ENCODE measurements around the gene RALGAPA1.

The RALGAPA1 gene

DNA sequence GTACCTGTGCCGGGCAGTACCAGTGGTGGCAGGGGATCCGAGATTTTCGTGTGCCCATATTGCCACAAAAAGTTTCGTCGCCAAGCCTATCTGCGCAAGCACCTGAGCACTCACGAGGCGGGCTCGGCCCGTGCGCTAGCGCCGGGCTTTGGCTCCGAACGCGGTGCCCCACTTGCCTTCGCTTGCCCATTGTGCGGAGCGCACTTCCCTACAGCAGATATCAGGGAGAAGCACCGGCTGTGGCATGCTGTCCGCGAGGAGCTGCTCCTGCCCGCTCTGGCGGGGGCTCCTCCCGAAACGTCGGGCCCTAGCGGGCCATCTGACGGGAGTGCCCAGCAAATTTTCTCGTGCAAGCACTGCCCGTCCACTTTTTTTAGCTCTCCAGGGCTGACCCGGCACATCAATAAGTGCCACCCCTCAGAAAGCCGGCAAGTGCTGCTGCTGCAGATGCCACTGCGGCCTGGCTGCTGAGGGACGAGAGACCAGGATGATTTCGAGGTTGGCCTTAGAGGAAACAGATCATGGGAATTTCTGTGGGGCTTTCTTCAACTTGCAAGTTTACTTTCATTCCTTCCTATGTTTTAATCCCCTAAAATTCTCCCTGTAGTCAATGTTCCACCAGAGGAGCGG, 273.5 kb downstream of the RALGAPA1 start:
- no peak for DNase-seq (ENCODE audit: low spot score)

DNA sequence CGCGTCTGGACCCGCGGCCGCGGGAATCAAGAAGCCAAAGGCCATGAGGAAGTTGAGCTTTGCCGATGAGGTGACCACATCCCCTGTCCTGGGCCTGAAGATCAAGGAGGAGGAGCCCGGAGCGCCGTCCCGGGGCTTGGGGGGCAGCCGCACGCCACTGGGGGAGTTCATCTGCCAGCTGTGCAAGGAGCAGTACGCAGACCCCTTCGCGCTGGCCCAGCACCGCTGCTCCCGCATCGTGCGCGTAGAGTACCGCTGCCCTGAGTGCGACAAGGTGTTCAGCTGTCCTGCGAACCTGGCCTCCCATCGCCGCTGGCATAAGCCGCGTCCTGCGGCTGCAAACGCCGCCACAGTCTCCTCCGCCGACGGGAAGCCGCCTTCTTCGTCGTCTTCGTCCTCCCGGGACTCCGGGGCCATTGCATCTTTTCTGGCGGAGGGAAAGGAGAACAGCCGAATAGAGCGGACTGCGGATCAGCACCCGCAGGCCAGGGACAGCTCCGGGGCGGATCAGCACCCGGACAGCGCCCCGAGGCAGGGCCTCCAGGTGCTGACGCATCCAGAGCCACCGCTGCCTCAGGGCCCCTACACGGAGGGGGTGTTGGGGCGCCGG, 274.1 kb downstream of the RALGAPA1 start:
- peak; percentile 34 for DNase-seq (ENCODE audit: low spot score)

DNA sequence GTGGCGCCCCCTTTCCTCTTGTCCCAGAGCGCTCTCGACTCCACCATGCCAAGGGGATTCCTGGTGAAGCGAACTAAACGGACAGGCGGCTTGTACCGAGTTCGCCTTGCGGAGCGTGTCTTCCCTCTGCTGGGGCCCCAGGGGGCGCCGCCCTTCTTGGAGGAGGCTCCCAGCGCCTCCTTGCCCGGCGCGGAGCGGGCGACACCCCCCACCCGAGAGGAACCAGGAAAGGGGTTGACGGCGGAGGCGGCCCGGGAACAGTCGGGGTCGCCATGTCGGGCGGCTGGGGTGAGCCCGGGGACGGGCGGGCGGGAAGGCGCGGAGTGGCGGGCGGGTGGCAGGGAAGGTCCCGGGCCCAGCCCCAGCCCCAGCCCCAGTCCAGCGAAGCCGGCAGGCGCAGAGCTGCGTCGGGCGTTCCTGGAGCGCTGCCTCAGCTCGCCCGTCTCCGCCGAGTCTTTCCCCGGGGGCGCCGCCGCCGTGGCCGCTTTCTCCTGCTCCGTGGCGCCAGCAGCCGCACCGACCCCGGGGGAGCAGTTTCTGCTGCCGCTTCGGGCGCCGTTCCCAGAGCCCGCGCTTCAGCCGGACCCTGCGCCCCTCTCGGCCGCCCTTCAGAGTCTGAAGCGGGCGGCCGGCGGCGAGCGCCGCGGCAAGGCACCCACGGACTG, 274.8 kb downstream of the RALGAPA1 start:
- no peak for DNase-seq (ENCODE audit: low spot score)

DNA sequence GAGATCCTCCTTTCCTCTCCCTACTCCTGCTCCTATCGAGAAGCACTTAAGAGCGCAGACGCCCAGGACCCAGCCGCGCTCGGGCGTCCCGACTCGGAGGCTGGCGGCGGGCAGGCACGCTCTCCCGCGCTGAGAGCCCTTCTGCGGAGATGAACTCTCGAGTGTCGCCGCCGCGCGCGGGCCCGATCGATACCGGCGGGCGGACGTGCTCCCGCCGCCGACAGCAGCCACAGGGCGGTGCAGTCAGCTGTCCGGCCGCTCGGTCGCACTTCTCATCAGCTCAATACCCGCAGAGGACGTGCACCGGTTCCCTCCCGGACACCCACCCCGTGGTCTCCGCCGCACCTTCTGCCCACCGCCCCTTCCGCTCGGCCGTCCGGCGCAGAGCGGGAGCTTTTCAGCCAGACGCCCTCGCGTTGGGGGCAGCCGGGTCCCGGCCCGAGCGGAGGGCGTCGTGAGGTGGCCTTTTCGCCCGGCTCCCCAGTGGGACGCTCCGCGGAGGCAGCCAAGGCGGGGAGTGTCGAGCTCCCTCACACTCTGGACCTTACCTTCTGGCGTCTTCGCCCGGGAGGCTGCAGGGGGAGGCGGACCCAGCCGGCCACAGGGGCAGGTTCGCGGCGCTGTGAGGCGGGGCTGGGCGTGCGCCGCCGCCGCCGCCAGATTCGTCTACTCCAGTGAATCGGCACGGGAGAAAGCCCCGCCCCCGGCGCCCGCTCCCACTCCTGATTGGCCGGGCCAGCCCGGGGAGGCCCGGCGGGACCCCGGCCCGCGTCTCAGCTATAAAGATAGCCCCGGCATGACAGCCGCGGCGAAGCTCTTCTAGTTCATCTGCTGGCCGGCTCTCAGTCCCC, 275.5 kb downstream of the RALGAPA1 start, which contains the start of gene INSM2:
TSS of gene INSM2 (plus strand) at position 808 of the 851 bp plus-strand sequence. CDS start 89 bp downstream, outside the sequence.
- peak; percentile 65 for DNase-seq (ENCODE audit: low spot score)

DNA sequence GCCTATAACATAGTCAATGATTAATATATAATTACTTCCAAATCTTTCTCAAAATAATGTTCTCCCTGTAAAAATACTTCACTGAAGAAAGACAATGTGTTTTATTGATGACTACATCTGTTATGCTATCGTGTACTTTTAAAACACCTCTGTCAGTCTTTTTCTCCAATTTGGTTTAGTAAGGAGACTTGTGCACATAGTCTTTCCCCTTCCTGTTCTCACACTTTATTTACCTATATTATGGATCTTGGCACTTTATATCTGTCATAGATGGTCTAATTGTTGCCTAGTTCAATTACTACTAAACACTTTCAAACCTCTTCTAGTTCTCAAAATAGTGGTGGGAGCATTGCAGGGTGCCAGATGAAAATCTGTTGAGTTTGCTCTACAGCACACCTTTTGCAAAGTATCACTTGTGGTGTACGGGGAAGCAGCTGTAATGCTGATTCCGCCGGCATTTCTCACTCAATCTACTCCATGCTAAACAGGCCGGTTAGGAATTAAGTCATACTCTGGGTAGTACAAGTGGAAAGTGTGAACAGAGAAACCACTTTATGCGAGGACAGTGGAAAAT, 276.2 kb downstream of the RALGAPA1 start:
- DNase-seq (ENCODE audit: low spot score) = no peak

DNA sequence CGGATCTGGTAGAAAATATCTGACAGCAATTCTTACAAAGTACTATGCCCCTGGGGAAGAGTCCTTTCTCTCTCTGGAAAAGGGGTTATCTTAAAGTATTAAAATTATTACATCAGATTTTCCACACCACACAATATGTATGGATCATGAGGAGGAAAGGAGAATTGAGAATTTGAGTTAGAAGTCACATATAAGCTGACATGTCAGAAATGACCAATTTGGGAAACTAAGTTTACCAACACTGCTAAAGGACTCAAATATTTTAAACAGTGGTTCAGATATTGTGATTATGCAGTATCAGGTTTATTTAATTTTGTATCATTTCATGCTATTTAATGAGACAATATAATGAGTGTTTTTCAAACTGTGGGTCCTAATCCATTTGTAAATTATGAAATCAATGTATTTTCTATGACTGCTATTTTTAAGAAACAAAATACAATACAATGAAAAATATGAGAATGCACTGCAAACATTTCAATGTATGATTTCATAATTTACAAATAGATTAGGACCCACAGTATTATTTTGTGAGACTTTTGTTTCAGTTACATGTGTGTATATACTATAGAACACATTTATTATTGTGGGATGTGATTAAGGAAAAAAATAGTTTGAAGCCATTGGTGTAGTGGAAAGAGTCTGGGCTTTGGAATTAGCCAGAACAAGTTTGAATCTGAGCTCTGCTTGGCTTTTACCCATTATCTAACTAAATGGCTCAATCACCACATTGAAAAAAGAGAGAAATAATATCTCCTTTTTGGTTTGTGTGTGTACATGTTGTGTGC, 276.9 kb downstream of the RALGAPA1 start:
- no peak for DNase-seq (ENCODE audit: low spot score)

DNA sequence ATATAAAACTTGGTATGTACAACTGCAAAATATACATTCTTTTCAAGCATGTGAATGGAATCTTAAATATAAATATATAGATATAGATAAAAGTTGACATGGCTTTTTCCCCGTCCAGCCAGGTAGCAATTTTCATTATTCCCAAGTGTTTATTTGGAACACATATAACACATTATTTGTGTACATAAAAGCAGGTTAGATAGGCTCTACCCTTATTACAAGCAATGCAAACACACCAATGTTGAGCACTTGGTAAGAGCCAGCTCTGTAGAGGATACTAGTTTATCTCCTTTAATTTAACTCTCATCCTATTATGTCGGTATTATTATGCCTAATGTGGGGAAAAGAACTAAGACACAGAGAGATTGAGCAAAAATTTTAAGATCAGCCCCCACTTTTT, 282.1 kb downstream of the RALGAPA1 start:
- DNase-seq (ENCODE audit: low spot score) = no peak

DNA sequence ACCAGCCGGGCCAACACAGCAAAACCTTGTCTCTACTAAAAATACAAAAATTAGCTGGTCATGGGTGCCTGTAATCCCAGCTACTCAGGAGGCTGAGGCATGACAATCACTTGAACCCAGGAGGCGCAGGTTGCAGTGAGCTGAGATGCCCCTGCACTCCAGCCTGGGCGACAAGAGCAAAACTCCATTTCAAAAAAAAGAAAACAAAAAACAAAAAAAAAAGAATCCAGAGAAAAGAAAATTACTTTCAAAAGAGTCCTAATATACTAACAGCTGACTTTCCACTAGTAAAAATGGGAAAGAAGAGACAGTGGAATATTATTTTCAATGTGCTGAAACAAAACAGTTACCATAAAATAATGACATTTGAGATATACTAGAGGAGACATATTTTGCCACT, 283.4 kb downstream of the RALGAPA1 start:
- DNase-seq (ENCODE audit: low spot score) = no peak

DNA sequence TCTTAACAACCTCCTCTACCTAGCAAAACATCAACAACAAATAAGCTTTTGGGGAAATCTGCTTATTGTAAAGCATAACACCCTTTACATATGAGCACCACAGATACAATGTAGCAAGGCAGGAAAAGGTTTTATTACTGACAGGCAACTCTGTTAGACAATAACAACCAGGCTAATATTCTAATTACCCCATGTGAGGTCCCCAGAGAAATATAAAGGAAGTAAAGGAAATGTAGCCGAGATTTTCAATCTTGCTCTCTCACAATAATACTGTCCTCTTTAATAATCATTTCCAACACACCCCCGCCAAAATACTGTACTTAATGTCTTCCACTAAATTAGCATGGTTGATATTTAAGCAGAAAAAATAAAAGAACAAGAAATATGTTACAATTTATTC, 289.1 kb downstream of the RALGAPA1 start:
- no peak for DNase-seq (ENCODE audit: low spot score)

DNA sequence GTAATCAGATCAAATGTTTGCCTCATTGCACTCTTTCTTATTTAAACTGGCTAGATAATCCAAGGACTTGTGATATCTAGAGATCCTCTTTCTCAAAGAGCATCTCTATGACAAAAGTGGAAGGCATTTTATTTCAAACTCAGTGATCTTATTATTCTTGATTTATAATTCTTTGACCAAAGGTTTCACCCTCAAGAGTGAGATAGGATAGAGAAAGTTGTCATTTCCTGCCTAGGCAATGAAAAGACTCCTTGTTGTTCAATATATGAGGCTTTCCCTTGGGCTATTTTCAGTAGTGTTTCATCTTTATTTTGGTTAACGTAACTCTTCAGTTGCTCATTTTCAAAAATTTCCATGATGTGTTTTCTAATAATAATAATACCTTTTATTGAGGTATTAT, 293.2 kb downstream of the RALGAPA1 start:
- DNase-seq (ENCODE audit: low spot score) = no peak

DNA sequence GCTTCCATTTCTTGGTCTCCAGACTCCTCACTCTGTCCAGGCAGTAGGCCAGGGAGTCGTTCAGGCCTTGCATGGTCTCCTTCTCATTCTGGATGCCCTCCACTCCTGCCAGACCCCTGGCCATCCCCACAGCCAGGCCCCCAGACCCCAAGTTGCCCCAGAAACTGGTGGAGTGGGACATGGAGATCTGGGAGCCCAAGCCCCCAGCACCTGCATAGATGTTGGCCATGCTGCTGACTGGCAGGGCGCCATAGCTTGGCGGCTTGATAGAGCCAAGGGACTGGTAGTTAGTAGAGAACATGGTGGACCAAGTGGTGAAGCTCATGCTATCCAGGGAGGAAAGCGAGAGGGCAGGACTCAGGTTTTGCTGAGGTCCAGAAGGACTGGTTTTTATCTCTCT, 296.3 kb downstream of the RALGAPA1 start:
- DNase-seq (ENCODE audit: low spot score) = no peak

DNA sequence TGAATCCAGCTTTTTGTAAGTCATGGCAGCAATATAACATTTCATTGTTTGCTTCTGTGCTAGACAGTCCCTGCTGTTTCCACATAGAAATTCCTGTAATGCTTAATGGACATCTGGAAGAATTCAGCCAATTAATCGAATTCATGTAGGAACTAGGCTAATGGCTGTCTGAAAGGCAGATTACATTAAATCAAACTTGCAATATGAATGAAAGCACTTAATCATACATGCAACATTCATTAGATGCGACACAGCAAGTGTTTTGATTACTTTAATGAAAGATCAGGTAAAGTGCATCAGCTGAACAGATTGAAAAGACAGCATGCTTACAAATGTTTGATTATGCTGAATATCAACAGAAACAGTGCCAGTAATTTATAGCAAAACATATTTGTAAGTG, 299.2 kb downstream of the RALGAPA1 start:
- no peak for DNase-seq (ENCODE audit: low spot score)

DNA sequence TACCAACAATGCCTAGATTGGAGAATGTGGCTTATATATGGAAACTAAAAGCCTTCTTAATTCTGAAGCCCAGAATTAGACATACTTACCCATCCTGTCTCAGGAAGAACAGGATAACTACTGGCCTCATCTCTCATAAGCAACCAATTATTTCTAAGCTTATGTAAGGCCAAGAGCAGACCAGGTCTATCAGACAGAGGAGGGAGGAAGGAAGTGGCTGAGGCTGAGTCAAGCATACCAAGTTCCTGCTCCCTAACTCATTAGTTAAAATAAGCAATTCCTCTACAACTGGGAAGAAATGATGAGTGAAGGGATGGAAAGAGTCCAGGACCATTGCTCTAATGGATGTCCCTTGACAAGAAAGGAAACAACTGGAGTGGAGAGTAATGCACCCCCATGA, 302.2 kb downstream of the RALGAPA1 start:
- no peak for DNase-seq (ENCODE audit: low spot score)

DNA sequence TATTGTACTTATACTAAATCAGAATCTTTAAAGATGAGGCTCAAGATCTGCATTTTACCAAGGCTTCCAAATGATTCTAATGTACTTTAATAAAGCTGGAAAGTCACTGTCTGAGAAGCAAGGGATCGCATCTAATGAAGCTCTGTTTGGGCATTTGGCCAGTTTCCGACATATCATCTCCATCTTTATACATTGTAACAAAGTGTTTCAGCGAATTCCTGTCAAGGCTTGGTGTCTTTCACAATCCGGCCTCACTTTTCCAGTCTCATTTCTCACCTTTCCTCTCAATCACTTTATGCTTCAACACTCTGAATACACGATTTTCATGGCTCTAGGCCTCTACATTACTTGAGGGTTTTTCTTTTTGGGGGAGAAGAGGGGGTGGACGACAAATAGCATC, 302.6 kb downstream of the RALGAPA1 start:
- no peak for DNase-seq (ENCODE audit: low spot score)

DNA sequence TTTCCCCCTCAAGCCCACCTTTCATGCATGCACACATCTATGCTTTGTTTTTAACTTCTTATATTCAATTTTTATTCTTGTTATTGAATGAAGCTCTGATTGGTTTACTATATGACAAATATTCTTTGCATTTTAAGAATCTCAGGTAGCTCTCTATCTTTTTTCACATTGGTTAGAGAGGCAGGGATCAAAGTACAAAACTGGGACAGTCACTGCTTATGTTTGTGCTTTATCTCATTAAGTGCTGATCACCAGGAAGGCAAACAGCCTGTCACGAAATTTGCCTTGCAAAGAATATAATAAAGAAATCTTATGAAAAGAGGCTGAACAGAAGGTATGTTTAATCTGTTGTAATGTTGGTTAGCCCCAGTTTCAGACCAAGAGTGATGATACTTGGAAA, 304.8 kb downstream of the RALGAPA1 start:
- no peak for DNase-seq (ENCODE audit: low spot score)

DNA sequence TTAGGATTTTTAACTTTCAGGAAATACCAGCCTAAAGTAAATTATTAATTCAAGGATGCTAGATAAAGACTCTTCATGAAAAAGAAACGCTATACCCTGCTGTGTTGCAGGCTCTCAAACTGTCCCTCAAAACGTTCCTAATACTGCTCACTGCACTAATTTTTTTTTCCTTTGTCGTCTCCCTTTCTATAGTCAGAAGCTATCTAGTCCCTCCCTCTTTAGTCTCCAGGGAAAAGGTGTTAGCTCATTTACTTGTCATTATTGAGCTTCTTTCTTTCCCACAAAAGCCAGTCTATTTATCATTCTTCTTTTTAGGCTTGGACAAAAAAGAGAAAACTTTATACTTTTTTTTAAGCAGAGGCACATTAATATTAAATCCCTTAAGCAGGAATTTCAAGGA, 305.4 kb downstream of the RALGAPA1 start:
- no peak for DNase-seq (ENCODE audit: low spot score)

DNA sequence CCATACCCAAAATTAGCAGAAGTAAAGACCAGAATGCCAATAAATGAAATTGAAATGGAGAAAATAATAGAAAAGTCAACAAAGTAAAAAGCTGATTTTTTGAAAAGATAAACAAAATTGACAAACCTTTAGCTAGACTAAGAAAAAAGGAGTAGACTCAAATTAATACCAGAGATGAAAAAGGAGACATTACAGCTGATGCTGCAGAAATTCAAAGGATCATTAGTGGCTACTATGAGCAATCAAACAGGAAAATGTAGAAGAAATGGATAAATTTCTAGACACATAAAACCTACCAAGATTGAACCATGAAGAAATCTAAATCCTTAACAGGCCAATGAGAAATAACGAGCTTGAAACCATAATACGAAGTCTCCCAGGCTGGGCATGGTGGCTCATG, 309.9 kb downstream of the RALGAPA1 start:
- DNase-seq (ENCODE audit: low spot score) = no peak

DNA sequence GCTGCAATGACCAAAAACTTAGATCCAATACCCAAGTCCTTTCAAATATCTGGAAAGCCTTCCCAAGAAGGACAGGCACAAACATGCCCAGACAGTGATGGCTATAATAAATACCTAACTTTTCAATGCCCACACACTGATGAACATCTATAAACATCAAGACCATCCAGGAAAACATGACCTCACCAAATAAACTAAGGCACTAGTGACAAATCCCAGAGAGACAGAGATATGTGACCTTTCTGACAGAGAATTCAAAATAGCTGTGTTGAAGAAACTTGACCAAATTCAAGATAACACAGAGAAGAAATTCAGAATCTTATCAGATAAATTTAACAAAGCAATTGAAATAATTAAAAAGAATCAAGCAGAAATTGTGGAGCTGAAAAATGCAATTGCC, 313.8 kb downstream of the RALGAPA1 start:
- DNase-seq (ENCODE audit: low spot score) = no peak

DNA sequence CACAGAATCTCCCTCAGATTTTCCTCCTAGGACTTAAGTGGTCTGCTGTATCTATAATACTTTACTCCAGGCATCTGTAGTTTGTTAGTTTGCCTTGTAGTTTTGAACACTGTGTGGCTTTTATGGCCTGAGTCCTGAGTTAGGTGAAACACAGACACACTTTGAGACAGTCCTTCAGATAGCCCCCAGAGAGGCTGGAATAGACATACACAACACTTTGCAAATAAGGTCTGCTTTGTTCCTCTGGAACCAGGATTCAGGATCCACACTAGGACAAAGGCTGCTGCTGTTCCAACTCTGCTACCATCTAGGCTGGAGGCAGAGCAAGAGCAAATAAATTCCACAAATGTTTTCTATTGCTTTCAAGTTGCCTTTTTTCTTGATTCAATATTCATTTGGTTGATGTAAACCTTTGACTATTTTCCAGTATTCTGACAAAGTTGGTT, 316.5 kb downstream of the RALGAPA1 start:
- no peak for DNase-seq (ENCODE audit: low spot score)

Measured in SW480 (cell line).